Inflammatory macrophage treated with lipopolysaccharide for 1 hour (primary cell): ENCODE data around the gene DNAH2.
A peak's percentile ranks its signal among the peaks of the same experiment; 100 is the strongest.

Experiments used
- DNase-seq, 2 donors: peaks; one replicate each; pipeline ENCODE4 v3.0.0-alpha.2; 2020 to 2022

Gene DNAH2

GRCh38 chr17:7716901-7717755 is at the start of gene DNAH2:
TSS of gene DNAH2 (plus strand) at chr17:7717744. CDS start at chr17:7719735, 1,991 bp downstream.
- DNase-seq: peak; percentile 47 to 63

GRCh38 chr17:7668482-7668881 is 49.1 kb upstream of the DNAH2 start:
- no peak for DNase-seq

GRCh38 chr17:7673239-7673638 is 44.3 kb upstream of the DNAH2 start:
- peak; percentile 36 to 89 for DNase-seq

- no peak for DNase-seq
Measured at GRCh38 chr17:7674934-7675333, 42.6 kb upstream of the DNAH2 start.

- no peak for DNase-seq
Measured at GRCh38 chr17:7676533-7676932, 41.0 kb upstream of the DNAH2 start.

GRCh38 chr17:7677388-7678067 is 40.0 kb upstream of the DNAH2 start:
- DNase-seq: no peak

GRCh38 chr17:7684851-7685532 is 32.6 kb upstream of the DNAH2 start:
- no peak for DNase-seq

- DNase-seq: peak; percentile 89 to 95
Measured at GRCh38 chr17:7685533-7686221, 31.9 kb upstream of the DNAH2 start.

- peak; percentile 70 to 76 for DNase-seq
Measured at GRCh38 chr17:7686222-7687071, 31.1 kb upstream of the DNAH2 start.

- DNase-seq: peak; percentile 87 to 90
Measured at GRCh38 chr17:7687072-7687907, 30.3 kb upstream of the DNAH2 start, which contains the start of gene TP53. TSS of gene TP53 (minus strand) at chr17:7687490. CDS start at chr17:7676594, 10,896 bp downstream.

- DNase-seq: peak; percentile 98 to 99
Measured at GRCh38 chr17:7687908-7688807, 29.4 kb upstream of the DNAH2 start, which contains the start of gene WRAP53. TSS of gene WRAP53 (plus strand) at chr17:7688477. CDS start at chr17:7688649, 172 bp downstream.

GRCh38 chr17:7688808-7689316 is 28.7 kb upstream of the DNAH2 start:
- no peak for DNase-seq

- no peak for DNase-seq
Measured at GRCh38 chr17:7695586-7695985, 22.0 kb upstream of the DNAH2 start.

GRCh38 chr17:7697828-7698588 is 19.5 kb upstream of the DNAH2 start:
- no peak for DNase-seq

GRCh38 chr17:7700510-7700909 is 17.0 kb upstream of the DNAH2 start:
- DNase-seq: no peak

GRCh38 chr17:7701681-7702080 is 15.9 kb upstream of the DNAH2 start:
- no peak for DNase-seq

GRCh38 chr17:7702776-7703175 is 14.8 kb upstream of the DNAH2 start:
- no peak for DNase-seq
